ENCODE results near the gene SLAMF1.

Gene SLAMF1

DNA sequence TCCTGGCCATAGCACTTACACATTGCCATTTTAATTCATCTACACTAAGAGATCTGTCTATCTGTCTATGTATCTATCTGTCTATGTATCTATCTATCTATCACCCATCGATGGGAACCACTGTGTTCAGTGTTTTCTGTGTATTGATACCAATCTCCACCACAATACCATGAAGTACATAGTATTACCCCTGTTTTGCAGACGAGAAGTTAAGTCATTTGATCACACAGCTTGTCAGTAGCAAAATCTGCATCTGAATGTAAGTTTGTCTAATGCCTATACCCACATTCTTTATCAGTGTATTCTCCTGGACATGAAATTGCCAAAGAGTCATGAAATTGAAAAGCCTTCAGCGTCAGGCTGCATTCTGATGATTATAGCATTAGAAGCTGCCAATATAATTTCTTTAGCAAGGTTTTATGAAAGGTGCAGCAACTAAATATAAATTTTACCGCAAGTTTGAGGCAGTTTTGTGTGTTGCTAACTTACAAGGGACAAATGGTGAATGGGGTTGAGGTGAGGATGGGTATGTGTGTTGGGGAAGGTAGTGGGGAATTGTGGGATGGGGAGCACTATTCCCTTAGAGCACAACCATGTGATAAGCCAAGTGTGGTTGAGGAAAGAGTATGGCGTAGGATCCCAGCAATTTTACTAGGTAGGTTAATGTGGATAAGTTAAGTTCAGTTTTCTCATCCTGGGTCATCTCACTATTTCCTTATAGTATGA lies 24.2 kb downstream of the SLAMF1 start:
- no peak for DNase-seq

- no peak for DNase-seq
Observed at GRCh38 chr1:160621633-160622413, 25.0 kb downstream of the SLAMF1 start.

- no peak for DNase-seq
Observed at GRCh38 chr1:160620942-160621632, 25.8 kb downstream of the SLAMF1 start.

DNA sequence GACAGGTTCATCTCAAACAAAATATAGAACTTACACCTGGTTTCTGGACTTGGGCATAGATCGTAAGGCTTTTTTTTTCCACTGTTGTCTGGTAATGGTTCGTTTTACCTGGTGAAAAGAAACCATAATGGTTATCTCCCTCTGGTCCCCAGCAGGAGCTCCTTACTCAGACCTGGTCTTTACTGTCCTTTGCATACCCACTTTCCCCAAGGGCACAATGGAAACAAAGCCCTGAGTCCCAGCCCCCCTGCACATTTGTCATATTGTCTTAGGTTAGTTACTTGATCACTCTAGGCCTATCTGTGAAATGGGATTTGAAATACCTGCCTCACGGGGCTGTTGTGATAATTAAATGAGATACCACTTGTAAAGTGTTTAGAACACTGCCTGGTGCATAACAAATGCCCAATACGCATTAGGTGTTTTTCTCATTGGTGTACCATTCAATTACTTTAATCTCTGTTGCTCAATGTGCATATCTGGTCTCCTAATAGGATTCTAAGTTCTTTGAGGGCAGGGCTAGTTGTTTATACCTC lies 27.0 kb downstream of the SLAMF1 start:
- DNase-seq, result no peak

- no peak for DNase-seq
Observed at GRCh38 chr1:160618763-160619274, 28.0 kb downstream of the SLAMF1 start.

DNA sequence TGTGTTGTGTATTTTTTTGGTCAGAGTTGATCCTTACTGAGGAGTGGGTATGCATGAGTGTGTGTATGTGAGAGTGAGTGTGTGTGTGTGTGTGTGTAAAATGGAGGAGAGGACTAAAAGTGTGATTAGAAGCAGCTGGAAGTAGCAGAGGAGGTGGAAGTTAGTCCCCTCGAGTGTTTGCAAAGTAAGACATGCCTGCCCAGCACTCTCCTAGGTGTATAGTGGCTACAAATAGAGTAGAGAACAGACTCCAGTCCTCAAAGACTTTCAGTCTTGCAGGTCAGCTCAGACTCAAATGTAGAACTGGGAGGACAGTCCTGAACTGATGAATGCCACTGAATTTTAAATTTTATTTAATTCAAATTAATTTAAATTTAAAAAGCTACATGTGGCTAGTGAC lies 28.5 kb downstream of the SLAMF1 start:
- no peak for DNase-seq

GRCh38 chr1:160615660-160616059 lies 31.2 kb downstream of the SLAMF1 start:
- no peak for DNase-seq

GRCh38 chr1:160614410-160614809 lies 32.4 kb downstream of the SLAMF1 start:
- DNase-seq, result no peak

DNA sequence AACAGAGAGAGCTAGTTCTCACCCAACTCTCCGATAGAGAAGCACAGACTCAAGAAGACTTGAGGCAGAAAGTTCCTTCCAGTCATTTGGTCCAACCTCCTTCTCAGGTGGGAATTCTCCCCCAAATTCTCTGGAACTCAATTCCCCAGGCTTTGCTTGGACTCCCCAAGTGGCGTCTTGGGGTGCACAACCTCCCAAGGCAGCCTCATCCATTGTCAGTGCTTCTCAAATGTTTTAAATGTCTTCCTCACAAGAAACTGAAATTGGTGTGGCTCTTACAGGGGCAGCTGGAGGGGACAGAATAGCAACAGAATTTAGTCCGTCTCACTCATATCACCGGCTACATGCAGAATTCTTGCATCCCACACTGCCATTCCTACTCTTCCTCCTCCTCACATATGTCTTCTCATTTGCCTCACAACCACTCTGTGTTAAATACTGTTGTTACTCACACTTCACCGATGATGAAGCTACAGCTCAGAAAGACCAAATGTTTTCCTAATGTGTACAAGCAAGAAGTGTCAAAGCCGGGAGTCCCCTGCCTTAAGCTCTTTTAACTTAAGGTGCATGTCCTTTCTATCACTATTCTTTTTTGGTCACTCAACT lies 34.1 kb downstream of the SLAMF1 start:
- no peak for DNase-seq

GRCh38 chr1:160610569-160611242 lies 36.1 kb downstream of the SLAMF1 start:
- DNase-seq, result no peak

DNA sequence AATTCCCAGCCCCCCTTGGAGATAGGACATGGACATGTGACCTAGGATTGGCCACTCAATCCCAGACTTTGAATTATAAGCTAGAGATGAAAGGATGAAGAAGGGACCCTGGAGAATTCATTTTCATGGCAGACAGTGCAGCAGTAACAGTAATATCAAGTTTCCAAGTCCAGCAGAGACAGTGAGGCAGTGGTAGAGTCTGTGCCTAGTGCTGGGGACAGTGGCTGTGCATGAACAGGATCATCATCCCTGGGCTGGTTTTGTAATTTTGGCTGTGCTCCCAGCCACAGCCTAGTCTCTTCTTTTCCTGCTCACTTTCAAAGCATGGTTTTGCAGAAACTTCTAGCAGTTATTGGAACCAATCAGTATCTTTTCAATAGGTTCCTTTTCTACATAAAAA lies 37.9 kb downstream of the SLAMF1 start:
- no peak for DNase-seq

- DNase-seq, result no peak
Observed at GRCh38 chr1:160608514-160608913, 38.3 kb downstream of the SLAMF1 start.

- no peak for DNase-seq
Observed at GRCh38 chr1:160608057-160608456, 38.8 kb downstream of the SLAMF1 start.

DNA sequence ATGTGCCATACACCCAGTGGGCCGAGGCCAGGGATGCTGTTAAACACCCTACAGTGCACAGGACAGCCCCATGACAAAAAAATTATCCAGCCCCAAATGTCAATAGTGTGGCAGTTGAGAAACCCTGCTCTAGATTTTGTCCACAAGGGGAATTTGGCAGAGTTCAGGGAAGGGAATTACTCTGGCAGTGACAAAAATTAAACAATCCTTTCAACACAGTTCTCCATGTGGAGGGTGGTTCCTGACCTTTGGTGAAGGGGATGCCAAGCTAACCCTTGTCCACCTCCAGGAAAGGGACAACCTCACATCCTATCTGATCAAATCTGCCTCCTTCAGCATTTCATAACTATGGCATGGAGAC lies 39.2 kb downstream of the SLAMF1 start:
- DNase-seq, result no peak

DNA sequence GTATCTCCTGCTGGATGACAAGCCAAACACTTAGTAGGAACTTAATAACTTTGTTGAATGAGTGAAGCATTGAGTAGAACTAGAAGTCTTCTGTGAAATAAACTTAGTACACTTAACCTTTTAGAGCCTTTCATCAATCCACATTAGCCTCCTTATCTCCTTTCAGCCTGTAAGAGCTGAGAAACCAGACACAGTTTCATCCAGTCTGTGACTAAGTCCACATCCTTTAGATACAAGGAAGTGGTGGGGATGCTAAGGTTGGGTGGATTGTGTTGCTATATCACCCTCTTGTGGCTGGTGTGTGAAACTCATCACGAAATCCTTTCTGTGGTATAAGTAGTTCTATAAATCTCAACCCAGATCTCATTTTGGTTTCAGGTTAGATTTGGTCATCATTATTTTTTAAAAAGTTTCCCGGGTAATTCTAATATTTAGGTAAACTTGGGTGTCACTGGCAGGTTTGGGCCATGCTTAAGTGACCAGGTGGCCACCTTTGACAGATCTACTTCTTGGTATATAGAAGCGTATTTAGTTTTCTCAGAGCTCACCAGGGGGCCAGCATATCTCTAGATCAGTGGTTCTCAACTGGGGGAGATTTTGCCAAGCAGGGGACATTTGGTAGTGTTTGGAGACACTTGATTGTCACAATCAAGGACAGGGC lies 39.7 kb downstream of the SLAMF1 start:
- DNase-seq, result no peak

DNA sequence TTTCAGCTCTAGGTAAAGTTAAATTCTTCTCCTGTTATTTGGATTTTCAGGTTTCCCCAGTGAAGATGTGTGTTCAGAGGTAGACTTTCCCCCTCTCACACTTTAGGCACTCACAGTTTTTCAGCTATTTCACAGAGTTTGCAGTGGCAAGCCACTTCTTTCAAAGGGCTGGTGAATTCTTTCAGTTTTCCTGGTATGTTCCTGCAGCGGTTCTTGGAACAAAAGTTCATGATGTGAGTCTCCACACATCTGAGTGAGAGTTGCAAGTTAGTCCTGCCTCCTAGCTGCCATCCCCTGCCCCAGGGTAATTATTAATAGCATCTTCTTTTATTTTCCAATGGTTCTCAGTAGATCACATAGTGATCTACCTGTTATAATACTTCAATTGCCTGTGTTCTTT lies 40.2 kb downstream of the SLAMF1 start:
- no peak for DNase-seq

DNA sequence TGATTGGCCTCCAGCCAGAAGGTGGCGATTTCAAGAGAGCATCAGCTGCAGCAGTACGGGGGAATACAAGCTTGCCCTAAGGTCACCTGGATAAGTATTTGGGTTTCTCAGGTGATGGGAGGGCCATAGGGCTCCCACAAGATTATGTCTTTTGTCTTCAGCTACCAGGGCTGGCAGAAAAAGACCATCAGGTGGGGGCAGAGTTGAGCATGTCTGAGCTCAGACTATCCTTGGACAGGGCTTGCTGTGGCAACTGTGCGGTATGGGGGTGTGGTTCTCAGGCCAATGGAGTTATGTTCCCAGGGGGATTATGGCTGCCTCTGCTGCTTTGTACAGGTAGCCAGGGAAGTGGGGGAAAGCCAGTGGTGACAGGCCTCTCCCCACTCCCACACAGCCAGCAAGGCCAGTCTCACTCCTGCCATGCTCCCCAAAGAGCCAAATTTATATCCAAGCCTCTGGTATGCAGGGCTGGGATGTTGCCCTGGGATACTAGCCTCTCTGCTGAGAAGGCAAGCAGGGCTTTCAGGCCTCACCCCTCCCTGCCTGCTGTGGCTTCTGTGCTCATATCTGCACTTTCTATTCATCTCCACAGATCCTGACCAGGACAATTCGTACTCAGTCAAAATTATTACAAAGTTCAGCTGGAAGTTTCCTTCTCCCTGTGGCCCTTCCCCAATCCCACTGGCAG lies 40.9 kb downstream of the SLAMF1 start:
- no peak for DNase-seq

DNA sequence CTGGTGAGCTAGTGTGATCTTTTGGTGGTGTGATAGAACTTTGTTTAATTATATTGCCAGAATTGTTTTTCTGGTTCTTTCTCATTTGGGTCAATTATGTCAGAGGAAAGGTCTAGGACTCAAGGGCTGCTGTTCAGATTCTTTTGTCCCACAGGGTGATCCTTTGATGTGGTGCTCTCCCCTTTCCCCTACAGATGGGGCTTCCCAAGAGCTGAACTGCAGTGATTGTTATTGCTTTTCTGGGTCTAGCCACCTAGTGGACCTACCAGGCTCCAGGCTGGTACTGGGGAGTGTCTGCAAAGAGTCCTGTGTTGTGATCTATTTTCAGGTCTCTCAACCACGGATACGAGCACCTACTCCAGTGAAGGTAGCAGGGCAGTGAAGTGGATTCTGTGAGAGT lies 41.6 kb downstream of the SLAMF1 start:
- no peak for DNase-seq

- DNase-seq, result no peak
Observed at GRCh38 chr1:160597705-160598104, 49.1 kb downstream of the SLAMF1 start.

GRCh38 chr1:160597051-160597450 lies 49.8 kb downstream of the SLAMF1 start:
- no peak for DNase-seq

GRCh38 chr1:160590488-160590887 lies 56.4 kb downstream of the SLAMF1 start:
- DNase-seq, result no peak
